Esophagus squamous epithelium (tissue), 4 donors: ENCODE measurements around the gene SCIMP.

Experiments
- CTCF ChIP-seq, 6 experiments: fragments of 450-650 bp in 4 of 6; fragments of 200-600 bp in 2 of 6; sonication (generic) in 2 of 6; IDR thresholded peaks; one replicate each; pipeline ENCODE4 v1.5.1; 2016 to 2019; ENCODE audit warnings: antibody characterized with exemption in 6 of 6, mild to moderate bottlenecking in 4 of 6, moderate library complexity in 4 of 6
- POLR2A ChIP-seq, 4 donors: fragments of 450-650 bp; IDR thresholded peaks; one replicate each; pipeline ENCODE4 v1.6.1; 2017; ENCODE audit warnings: antibody characterized with exemption in 4 of 4, mild to moderate bottlenecking in 4 of 4, moderate library complexity in 3 of 4

- no peak for TF ChIP-seq CTCF (IDR thresholded peaks at IDR 0.05)
- TF ChIP-seq POLR2A (IDR thresholded peaks at IDR 0.05), result no peak
Measured at GRCh38 chr17:5257124-5257523, 22.5 kb upstream of the SCIMP start.
